Caco-2 (cell line): ENCODE data around the gene CEP63. TPM values are rescaled to one million over a fixed set of nuclear protein-coding genes. Genes with fewer than 3 reads are reported as not detected.
"Not testable (repeated sequence)": the region's sequence is repeated elsewhere in the genome, so short reads cannot be mapped to it uniquely, and the experiment has no call there.

Experiments used
- BruUV-seq: library from RNA; stranded (reverse); fragments of 400-500 nt; replicated peaks from 2 replicates; lab custom pipeline; 2021; lab: Mats Ljungman, UMichigan
- CTCF ChIA-PET: fragments of 300-600 bp; sonication (Branson Sonifier 250); formaldehyde crosslinking; loops from one replicate; lab custom pipeline; 2022; ENCODE audit warnings: antibody characterized with exemption; lab: Charles Lee
- POLR2A ChIA-PET: fragments of 300-600 bp; sonication (Branson Sonifier 250); formaldehyde crosslinking; loops from one replicate; lab custom pipeline; 2022; ENCODE audit warnings: antibody characterized with exemption; lab: Charles Lee
- DNase-seq, 2 experiments: peaks; one replicate each; pipeline versions ENCODE4 v3.0.0 to v3.0.0-alpha.2; 2020 to 2022
- H3K27me3 ChIP-seq: replicated peaks from 2 replicates; pipeline ENCODE4 v1.6.0; 2011; ENCODE audit warnings: low read length; ENCODE audit not compliant: control insufficient read depth, insufficient read depth
- H3K36me3 ChIP-seq: 2 replicates; pipeline ENCODE4 v1.5.1; 2011; ENCODE audit warnings: low read length; ENCODE audit not compliant: control insufficient read depth, insufficient read depth
- H3K4me1 ChIP-seq: fragments of 250-450 bp; sonication (Bioruptor Pico); 2 replicates; pipeline ENCODE4 v1.5.1; 2020; ENCODE audit warnings: mild to moderate bottlenecking
- H3K4me3 ChIP-seq: 2 replicates; pipeline ENCODE4 v1.5.1; 2011; ENCODE audit warnings: low read depth, mild to moderate bottlenecking, control low read depth, low read length
- H3K9me3 ChIP-seq: fragments of 250-450 bp; sonication (Bioruptor Pico); 2 replicates; pipeline ENCODE4 v1.5.1; 2020; ENCODE audit warnings: mild to moderate bottlenecking, moderate library complexity
- H3K27ac Mint-ChIP-seq: one replicate; pipeline ENCODE4 v1.8.0; 2022; ENCODE audit warnings: mixed read lengths; ENCODE audit not compliant: unreplicated experiment
- H3K27me3 Mint-ChIP-seq: one replicate; pipeline ENCODE4 v1.8.0; 2022; ENCODE audit warnings: mixed read lengths; ENCODE audit not compliant: insufficient read depth, unreplicated experiment
- H3K36me3 Mint-ChIP-seq: one replicate; pipeline ENCODE4 v1.8.0; 2022; ENCODE audit warnings: mild to moderate bottlenecking, mixed read lengths; ENCODE audit not compliant: insufficient read depth, unreplicated experiment
- H3K4me1 Mint-ChIP-seq: one replicate; pipeline ENCODE4 v1.8.0; 2022; ENCODE audit warnings: low read depth, mixed read lengths; ENCODE audit not compliant: unreplicated experiment
- H3K4me3 Mint-ChIP-seq: one replicate; pipeline ENCODE4 v1.8.0; 2022; ENCODE audit warnings: mild to moderate bottlenecking, moderate library complexity, mixed read lengths; ENCODE audit not compliant: unreplicated experiment
- H3K9me3 Mint-ChIP-seq: one replicate; pipeline ENCODE4 v1.8.0; 2022; ENCODE audit warnings: mixed read lengths; ENCODE audit not compliant: unreplicated experiment
- CTCF ChIP-seq, 2 experiments: fragments of 200-600 bp in 1 of 2; IDR thresholded peaks; 1 replicate in 1 of 2; 2 replicates in 1 of 2; pipeline versions ENCODE4 v1.5.1 to v1.8.0; 2011 to 2022; ENCODE audit warnings: antibody characterized with exemption in 1 of 2, control low read depth in 1 of 2, inconsistent platforms in 1 of 2, low read depth in 1 of 2, low read length in 1 of 2, mild to moderate bottlenecking in 1 of 2, moderate library complexity in 1 of 2; ENCODE audit not compliant: insufficient read depth in 1 of 2, severe bottlenecking in 1 of 2, unreplicated experiment in 1 of 2
- intact Hi-C: fragments of 100-400 bp; cut with micrococcal nuclease; formaldehyde crosslinking; loops from one replicate; pipeline ENCODE4 v1.10.0; 2022; ENCODE audit not compliant: unreplicated experiment
- total RNA-seq: library from RNA; stranded (reverse); gene quantifications from 2 replicates; pipeline ENCODE4 v1.2.3, GENCODE V29; 2022

Gene CEP63
- total RNA-seq, 1 experiment from 2014 or later: 21.9 TPM

- no peaks in the 10 kb centered on the region for H3K36me3 ChIP-seq
- no peaks in the 10 kb centered on the region for H3K4me1 Mint-ChIP-seq
- ChIA-PET POLR2A (no interaction called here), CTCF (no interaction called here)
- DNase-seq: no peak
- H3K27me3 Mint-ChIP-seq: no peaks in the 10 kb centered on the region
- intact Hi-C loops: no loop called here
- H3K27ac Mint-ChIP-seq: no peak overlapping the region
- peaks cover 11% of the 10 kb centered on the region for H3K36me3 Mint-ChIP-seq
- no peaks in the 10 kb centered on the region for H3K4me1 ChIP-seq
- H3K4me3 Mint-ChIP-seq: no peak overlapping the region
- peaks cover 19% of the 10 kb centered on the region for H3K9me3 ChIP-seq
- no TSS peak for BruUV-seq
- TF ChIP-seq CTCF (IDR thresholded peaks at IDR 0.05; ENCODE audit: insufficient read depth in 1 of 2, low read depth in 1 of 2, low read length in 1 of 2, severe bottlenecking in 1 of 2, unreplicated experiment in 1 of 2): no peak
- H3K9me3 Mint-ChIP-seq: peaks cover 30% of the 10 kb centered on the region
- no peaks in the 10 kb centered on the region for H3K27me3 ChIP-seq
- no peak overlapping the region for H3K4me3 ChIP-seq
These were observed 82.9 kb downstream of the CEP63 start for GRCh38 chr3:134568790-134569189.

GRCh38 chr3:134569899-134570298 lies 84.0 kb downstream of the CEP63 start:
- H3K4me3 ChIP-seq, DNase-seq, H3K27me3 ChIP-seq, intact Hi-C loops, H3K36me3 Mint-ChIP-seq, H3K27ac Mint-ChIP-seq, CTCF ChIA-PET, H3K4me1 Mint-ChIP-seq, POLR2A ChIA-PET, BruUV-seq, H3K36me3 ChIP-seq, H3K4me1 ChIP-seq, H3K4me3 Mint-ChIP-seq, H3K27me3 Mint-ChIP-seq: not testable (repeated sequence)
- peaks cover 24% of the 10 kb centered on the region for H3K9me3 Mint-ChIP-seq
- H3K9me3 ChIP-seq: peaks cover 19% of the 10 kb centered on the region

GRCh38 chr3:134576426-134576825 lies 90.6 kb downstream of the CEP63 start:
- DNase-seq: peak; percentile 64 to 69
- ChIA-PET CTCF (no interaction called here), POLR2A (no interaction called here)
- Mint-ChIP-seq H3K4me3 (peak overlapping the region; percentile 10), H3K9me3 (no peaks in the 10 kb centered on the region), H3K36me3 (no peaks in the 10 kb centered on the region), H3K4me1 (peaks cover 8% of the 10 kb centered on the region), H3K27ac (peak overlapping the region; percentile 11), H3K27me3 (no peaks in the 10 kb centered on the region)
- H3K4me3 ChIP-seq: no peak overlapping the region
- no peak for TF ChIP-seq CTCF (IDR thresholded peaks at IDR 0.05; ENCODE audit: insufficient read depth in 1 of 2, low read depth in 1 of 2, low read length in 1 of 2, severe bottlenecking in 1 of 2, unreplicated experiment in 1 of 2)
- H3K9me3 ChIP-seq: peaks cover 7% of the 10 kb centered on the region; the same call in 1 of the 2 replicates
- H3K36me3 ChIP-seq: no peaks in the 10 kb centered on the region
- no peaks in the 10 kb centered on the region for H3K27me3 ChIP-seq
- no TSS peak for BruUV-seq
- intact Hi-C loops: no loop called here
- H3K4me1 ChIP-seq: peaks cover 17% of the 10 kb centered on the region; the same call in 1 of the 2 replicates

DNA sequence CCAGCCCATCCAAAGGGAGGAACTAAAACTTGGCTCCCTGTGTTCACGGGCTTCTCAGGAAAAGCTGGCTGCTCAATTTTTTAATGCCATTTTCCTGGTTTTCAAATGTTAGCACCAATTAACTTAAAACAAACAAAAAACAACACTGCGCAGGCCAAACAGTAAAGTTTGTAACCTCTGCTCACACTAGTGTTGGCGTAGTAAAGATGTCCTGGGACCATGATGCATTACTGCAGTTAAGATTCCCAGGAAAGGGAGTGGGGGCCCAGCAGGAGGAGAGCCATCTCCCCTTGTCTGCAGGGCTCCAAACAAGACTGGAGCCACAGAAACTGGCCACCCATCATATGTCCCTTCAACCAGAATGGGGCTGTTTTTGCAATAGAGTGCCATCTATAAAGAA lies 91.0 kb downstream of the CEP63 start:
- H3K27me3 ChIP-seq: no peaks in the 10 kb centered on the region
- no peak overlapping the region for H3K4me3 ChIP-seq
- BruUV-seq: no TSS peak
- TF ChIP-seq CTCF (IDR thresholded peaks at IDR 0.05; ENCODE audit: insufficient read depth in 1 of 2, low read depth in 1 of 2, low read length in 1 of 2, severe bottlenecking in 1 of 2, unreplicated experiment in 1 of 2): no peak
- H3K4me3 Mint-ChIP-seq: peak overlapping the region; percentile 10
- peaks cover 8% of the 10 kb centered on the region for H3K4me1 Mint-ChIP-seq
- intact Hi-C loops: no loop called here
- ChIA-PET POLR2A (no interaction called here), CTCF (no interaction called here)
- H3K27me3 Mint-ChIP-seq: no peaks in the 10 kb centered on the region
- no peak for DNase-seq
- H3K4me1 ChIP-seq: peaks cover 17% of the 10 kb centered on the region; the same call in 1 of the 2 replicates
- H3K9me3 Mint-ChIP-seq: no peaks in the 10 kb centered on the region
- H3K36me3 ChIP-seq: no peaks in the 10 kb centered on the region
- H3K9me3 ChIP-seq: peaks cover 7% of the 10 kb centered on the region; the same call in 1 of the 2 replicates
- peak overlapping the region; percentile 11 for H3K27ac Mint-ChIP-seq
- no peaks in the 10 kb centered on the region for H3K36me3 Mint-ChIP-seq
